Hematopoietic multipotent progenitor cell treated with erythropoietin and hydrocortisone succinate and interleukin-3 and kit ligand, for 4 days (in vitro differentiated cells): ENCODE measurements around the gene UQCC2.

Experiments used
- DNase-seq: peaks from one replicate; pipeline ENCODE4 v3.0.0-alpha.2; 2015

The UQCC2 gene

GRCh38 chr6:33688451-33689147 lies 22.9 kb downstream of the UQCC2 start:
- no peak for DNase-seq

- no peak for DNase-seq
Observed at GRCh38 chr6:33688006-33688405, 23.5 kb downstream of the UQCC2 start.

GRCh38 chr6:33686981-33687975 lies 24.2 kb downstream of the UQCC2 start:
- no peak for DNase-seq

DNA sequence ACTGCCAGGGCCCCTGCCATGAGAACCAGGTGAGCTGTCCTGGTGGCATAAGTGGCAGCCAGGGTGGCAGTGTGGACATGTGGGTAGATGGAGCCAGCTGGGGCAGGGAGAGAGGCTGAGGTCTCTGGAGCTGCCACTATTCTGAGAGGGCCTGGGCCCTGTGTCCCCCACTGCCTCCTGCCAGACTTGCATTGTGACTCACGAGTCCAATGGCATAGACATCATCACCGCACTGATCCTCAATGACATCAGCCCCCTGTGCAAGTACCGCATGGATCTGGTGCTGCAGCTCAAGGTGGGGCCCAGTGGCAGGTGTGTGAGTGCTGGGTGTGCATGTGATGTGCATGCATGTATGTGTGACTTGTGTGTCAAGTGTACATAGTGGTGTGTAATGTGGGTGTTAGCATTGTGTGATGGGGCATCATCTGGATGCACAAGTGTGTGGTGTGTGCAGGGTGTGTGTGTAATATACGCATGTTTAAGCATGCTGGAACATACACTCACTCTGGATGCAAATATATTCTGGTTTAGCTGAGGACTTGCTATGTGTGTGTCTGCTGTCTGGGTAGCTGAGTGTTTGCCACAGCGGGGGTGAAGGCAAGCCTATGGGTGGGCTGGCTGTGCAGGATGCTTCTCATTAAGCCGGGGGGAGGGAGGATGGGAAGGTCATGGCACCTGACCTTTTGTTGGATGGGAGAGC lies 25.1 kb downstream of the UQCC2 start:
- no peak for DNase-seq

DNA sequence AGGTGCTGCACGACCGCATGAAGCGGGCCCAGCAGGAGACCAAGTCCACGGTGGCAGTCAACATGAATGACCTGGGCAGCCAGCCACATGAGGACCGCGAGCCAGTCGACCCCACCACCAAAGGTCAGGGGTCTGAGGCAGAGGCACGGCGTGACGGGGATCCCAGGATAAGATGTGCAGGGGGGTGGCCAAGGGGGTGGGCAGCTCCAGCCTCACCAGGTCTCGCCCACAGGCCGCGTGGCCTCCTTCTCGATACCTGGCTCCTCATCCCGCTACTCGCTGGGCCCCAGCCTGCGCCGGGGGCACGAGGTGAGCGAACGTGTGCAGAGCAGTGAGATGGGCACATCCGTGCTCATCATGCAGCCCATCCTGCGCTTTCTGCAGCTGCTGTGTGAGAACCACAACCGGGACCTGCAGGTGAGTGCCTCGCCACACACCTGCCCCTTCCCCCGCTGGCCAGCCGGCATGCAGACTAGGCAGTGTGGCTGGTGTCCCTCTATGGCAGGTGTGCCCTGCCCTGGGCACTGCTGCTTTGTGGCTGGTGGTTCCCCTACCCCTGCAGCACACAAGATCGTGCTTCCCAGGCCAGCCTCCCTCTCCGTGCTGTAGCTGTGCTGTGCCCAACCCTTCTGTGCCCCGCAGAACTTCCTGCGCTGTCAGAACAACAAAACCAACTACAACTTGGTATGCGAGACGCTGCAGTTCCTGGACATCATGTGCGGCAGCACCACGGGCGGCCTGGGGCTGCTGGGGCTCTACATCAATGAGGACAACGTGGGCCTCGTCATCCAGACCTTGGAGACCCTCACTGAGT lies 25.9 kb downstream of the UQCC2 start:
- DNase-seq: no peak

DNA sequence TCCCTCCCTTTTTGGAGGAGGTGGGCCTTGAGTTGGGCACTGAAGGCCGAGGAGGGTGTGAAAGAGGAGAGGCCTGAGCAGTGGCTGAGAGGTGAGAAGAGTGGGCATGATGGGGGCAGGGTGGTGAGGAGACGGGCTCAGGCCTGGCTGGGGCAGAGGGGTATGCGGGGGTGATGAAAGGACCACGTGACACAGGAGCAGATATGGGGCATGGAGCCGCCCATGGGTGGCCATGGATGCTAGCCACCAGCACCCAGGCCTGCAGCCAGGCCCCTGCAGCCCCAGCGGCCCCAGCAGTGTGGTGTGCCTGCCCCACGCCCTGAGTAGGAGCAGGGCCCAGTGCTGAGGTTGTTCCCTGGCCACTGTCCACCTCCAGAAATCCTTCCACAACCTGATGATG lies 26.5 kb downstream of the UQCC2 start:
- DNase-seq: no peak

- DNase-seq: no peak
Observed at GRCh38 chr6:33684428-33684896, 27.0 kb downstream of the UQCC2 start.

GRCh38 chr6:33683576-33684427 lies 27.7 kb downstream of the UQCC2 start:
- DNase-seq: no peak

DNA sequence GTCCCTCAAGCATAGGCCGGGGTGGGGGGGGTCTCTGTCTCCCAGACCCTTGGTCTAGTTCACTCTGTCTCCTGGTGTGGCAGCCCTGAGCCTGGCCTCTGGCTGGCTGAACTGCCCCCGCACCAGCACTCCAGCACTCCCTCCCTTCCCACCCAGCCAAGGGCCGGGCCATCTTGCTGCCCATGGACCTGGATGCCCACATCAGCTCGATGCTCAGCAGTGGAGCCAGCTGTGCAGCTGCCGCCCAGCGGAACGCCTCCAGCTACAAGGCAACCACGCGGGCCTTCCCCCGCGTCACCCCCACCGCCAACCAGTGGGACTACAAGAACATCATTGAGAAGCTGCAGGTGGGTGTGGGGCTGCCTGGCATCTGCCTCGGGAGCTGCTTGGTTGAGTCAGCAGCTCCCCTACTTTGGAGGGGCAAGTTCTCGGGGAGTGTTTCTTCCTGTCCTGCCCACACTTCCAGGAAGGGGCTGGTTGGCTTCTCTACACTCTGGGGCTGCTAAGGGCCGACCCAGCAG lies 28.4 kb downstream of the UQCC2 start:
- DNase-seq: peak; percentile 17

GRCh38 chr6:33682341-33682740 lies 29.2 kb downstream of the UQCC2 start:
- DNase-seq: no peak

- no peak for DNase-seq
Observed at GRCh38 chr6:33679761-33680160, 31.7 kb downstream of the UQCC2 start.

GRCh38 chr6:33678932-33679490 lies 32.5 kb downstream of the UQCC2 start:
- DNase-seq: no peak

DNA sequence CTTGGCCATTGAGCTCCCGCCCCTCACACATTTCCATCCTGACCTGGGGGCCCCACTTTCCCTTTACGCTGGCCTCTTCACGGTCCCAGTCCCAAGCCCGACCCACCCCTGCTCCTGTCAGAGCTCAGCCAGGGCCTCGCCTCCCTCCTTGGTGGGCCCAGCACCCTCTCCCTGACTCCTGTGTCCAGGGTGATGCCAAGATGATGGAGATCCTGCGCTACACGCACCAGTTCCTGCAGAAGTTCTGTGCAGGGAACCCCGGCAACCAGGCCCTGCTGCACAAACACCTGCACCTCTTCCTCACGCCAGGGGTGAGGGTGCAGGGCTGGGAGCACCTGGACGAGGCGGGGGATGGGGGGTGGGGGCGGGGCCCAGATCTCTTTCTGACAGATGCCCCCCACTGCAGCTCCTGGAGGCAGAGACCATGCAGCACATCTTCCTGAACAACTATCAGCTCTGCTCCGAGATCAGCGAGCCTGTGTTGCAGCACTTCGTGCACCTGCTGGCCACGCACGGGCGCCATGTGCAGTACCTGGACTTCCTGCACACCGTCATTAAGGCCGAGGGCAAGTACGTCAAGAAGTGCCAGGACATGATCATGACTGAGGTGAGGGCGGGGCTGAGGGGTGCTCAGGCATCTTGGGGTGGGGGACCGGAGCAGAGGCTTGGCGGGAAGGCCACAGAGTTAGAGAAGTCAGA lies 33.1 kb downstream of the UQCC2 start:
- no peak for DNase-seq

GRCh38 chr6:33677689-33678088 lies 33.8 kb downstream of the UQCC2 start:
- DNase-seq: no peak

DNA sequence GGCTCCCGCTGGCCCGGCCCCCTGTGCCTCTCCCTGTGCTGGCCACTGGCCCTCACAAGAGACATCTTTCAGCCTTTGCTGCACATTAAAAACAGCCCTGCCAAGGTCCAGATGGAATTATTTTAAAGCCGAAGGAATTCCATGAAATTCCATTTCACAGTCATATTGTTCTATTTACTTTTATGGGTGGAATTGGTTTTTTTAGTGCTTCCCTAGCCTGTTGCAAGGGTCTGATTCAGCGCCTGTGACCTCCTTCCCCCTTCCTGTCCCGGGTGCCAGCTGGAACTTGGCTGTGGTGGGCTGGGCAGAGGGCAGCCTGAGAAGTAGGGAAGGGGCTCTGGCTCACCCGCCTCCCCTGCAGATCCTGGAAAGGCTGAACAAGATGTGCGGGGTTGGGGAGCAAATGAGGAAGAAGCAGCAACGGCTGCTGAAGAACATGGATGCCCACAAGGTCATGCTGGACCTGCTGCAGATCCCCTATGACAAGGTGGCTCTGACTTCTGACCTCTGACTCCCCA lies 34.3 kb downstream of the UQCC2 start:
- no peak for DNase-seq

GRCh38 chr6:33676416-33677142 lies 34.9 kb downstream of the UQCC2 start:
- DNase-seq: no peak

DNA sequence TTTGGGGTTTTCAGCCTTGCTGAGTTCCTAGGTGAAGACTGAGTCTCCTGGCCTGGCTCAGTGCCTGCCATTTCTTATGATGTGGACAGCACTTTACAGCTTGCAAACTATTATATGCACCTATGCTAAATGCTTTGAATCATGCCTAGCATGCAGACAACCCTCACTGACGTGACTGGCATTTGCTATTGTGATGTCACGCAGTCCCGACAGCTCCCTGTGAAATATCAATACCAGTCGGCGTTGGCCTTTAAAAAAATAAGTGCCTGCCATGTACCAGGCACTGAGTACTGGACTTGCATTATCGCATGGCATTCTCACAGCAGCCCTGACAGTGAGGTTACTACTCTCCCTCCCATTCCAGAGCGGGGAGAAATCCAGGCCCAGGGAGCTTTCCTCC lies 35.5 kb downstream of the UQCC2 start:
- DNase-seq: no peak

GRCh38 chr6:33673851-33674250 lies 37.6 kb downstream of the UQCC2 start:
- DNase-seq: no peak

- peak; percentile 72 for DNase-seq
Observed at GRCh38 chr6:33672808-33673207, 38.7 kb downstream of the UQCC2 start.
